ENCODE data around the gene TNIP1. TPM values are rescaled to one million over a fixed set of nuclear protein-coding genes. Genes with fewer than 3 reads are reported as not detected.
A peak's percentile ranks its signal among the peaks of the same experiment; 100 is the strongest.

The TNIP1 gene
- total RNA-seq, 2 experiments from 2014 or later: 388 to 401 TPM

GRCh38 chr5:151026679-151027078 lies 54.2 kb downstream of the TNIP1 start:
- no peaks in the 10 kb centered on the region for H3K9me3 Mint-ChIP-seq
- peak overlapping the region; percentile 5 for H3K27ac Mint-ChIP-seq
- H3K36me3 Mint-ChIP-seq: peaks cover 48% of the 10 kb centered on the region
- peaks cover 18% of the 10 kb centered on the region for H3K4me1 Mint-ChIP-seq (ENCODE audit: low read depth)
- CTCF ChIA-PET: no interaction called here
- H3K4me3 Mint-ChIP-seq: no peak overlapping the region
- POLR2A ChIA-PET: interaction anchor here (1.1 kb wide), 1 partner anchor 52 kb away, joined by 3 read pairs; no protein-coding TSS in a partner anchor
- DNase-seq: no peak
- intact Hi-C loops (cut with micrococcal nuclease): no loop called here
- H3K27me3 Mint-ChIP-seq: no peaks in the 10 kb centered on the region

- intact Hi-C loops (cut with micrococcal nuclease): no loop called here
- ChIA-PET CTCF (interaction anchor here (1.8 kb wide), 1 partner anchor 100 kb away, joined by 5 read pairs; no protein-coding TSS in a partner anchor), POLR2A (interaction anchor here (0.6 kb wide), 1 partner anchor 100 kb away, joined by 4 read pairs; no protein-coding TSS in a partner anchor)
- no peak for DNase-seq
- Mint-ChIP-seq H3K36me3 (peaks cover 43% of the 10 kb centered on the region), H3K27me3 (no peaks in the 10 kb centered on the region), H3K9me3 (no peaks in the 10 kb centered on the region), H3K27ac (peak overlapping the region; percentile 42), H3K4me1 (ENCODE audit: low read depth) (peaks cover 23% of the 10 kb centered on the region), H3K4me3 (no peak overlapping the region)
Observed at GRCh38 chr5:151026088-151026487, 54.7 kb downstream of the TNIP1 start.

DNA sequence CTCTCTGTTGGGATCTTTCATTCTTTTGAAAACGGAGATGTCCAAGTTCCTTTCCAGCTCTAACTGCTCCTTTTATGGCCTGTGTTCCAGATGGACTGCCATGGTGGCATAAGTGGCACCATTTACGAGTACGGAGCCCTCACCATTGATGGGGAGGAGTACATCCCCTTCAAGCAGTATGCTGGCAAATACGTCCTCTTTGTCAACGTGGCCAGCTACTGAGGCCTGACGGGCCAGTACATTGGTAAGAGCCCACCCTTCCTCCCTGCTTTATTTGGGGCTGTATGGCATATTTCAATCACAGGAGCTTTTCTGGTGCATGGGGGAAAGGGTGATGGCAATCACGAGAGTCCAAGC lies 55.6 kb downstream of the TNIP1 start:
- ChIA-PET CTCF (interaction anchor here (1.8 kb wide), 1 partner anchor 101 kb away, joined by 5 read pairs; no protein-coding TSS in a partner anchor), POLR2A (no interaction called here)
- no peak overlapping the region for H3K4me3 Mint-ChIP-seq
- DNase-seq: no peak
- intact Hi-C loops (cut with micrococcal nuclease): no loop called here
- no peak overlapping the region for H3K27ac Mint-ChIP-seq
- H3K9me3 Mint-ChIP-seq: no peaks in the 10 kb centered on the region
- H3K4me1 Mint-ChIP-seq (ENCODE audit: low read depth): peaks cover 27% of the 10 kb centered on the region
- no peaks in the 10 kb centered on the region for H3K27me3 Mint-ChIP-seq
- H3K36me3 Mint-ChIP-seq: peaks cover 35% of the 10 kb centered on the region

GRCh38 chr5:151024440-151025249 lies 56.2 kb downstream of the TNIP1 start:
- Mint-ChIP-seq H3K27me3 (no peaks in the 10 kb centered on the region), H3K27ac (peak overlapping the region; percentile 5), H3K4me1 (ENCODE audit: low read depth) (peaks cover 28% of the 10 kb centered on the region), H3K9me3 (no peaks in the 10 kb centered on the region), H3K36me3 (peaks cover 30% of the 10 kb centered on the region), H3K4me3 (no peak overlapping the region)
- ChIA-PET CTCF (interaction anchor here (1.8 kb wide), 1 partner anchor 102 kb away, joined by 5 read pairs; no protein-coding TSS in a partner anchor), POLR2A (no interaction called here)
- intact Hi-C loops (cut with micrococcal nuclease): no loop called here
- no peak for DNase-seq

GRCh38 chr5:151023651-151024050 lies 57.2 kb downstream of the TNIP1 start:
- Mint-ChIP-seq H3K27me3 (no peaks in the 10 kb centered on the region), H3K4me1 (ENCODE audit: low read depth) (peaks cover 28% of the 10 kb centered on the region), H3K9me3 (no peaks in the 10 kb centered on the region), H3K27ac (no peak overlapping the region), H3K4me3 (no peak overlapping the region), H3K36me3 (peaks cover 20% of the 10 kb centered on the region)
- intact Hi-C loops (cut with micrococcal nuclease): no loop called here
- no peak for DNase-seq
- CTCF ChIA-PET: no interaction called here
- POLR2A ChIA-PET: no interaction called here

GRCh38 chr5:151023047-151023615 lies 57.7 kb downstream of the TNIP1 start:
- CTCF ChIA-PET: no interaction called here
- Mint-ChIP-seq H3K27ac (no peak overlapping the region), H3K4me1 (ENCODE audit: low read depth) (peaks cover 26% of the 10 kb centered on the region), H3K27me3 (no peaks in the 10 kb centered on the region), H3K4me3 (no peak overlapping the region), H3K9me3 (no peaks in the 10 kb centered on the region), H3K36me3 (peaks cover 16% of the 10 kb centered on the region)
- intact Hi-C loops (cut with micrococcal nuclease): no loop called here
- POLR2A ChIA-PET: no interaction called here
- no peak for DNase-seq

DNA sequence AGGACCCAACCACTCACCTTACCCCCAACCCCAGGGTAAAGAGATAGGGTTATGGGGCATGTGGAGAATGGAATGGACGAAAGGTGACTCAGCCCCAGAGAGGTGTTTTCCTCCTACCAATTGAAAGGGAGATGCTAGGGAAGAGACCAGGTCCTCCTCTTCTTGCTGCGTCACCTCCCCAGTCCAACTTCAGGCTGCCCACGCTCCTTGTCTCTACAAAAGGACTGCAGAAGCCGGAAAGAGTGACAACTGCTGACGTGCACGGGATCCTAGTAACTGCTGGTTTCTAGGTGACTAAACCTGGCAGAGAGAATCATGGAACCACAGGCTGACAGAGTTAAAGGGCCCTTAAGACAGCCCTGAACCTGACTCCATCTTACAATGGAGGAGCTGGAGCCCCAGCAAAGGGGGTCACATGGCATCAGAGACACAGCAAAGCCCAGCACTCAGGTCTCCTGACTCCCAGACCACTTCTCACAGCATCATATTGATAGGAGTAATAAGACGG lies 58.3 kb downstream of the TNIP1 start:
- Mint-ChIP-seq H3K4me3 (no peak overlapping the region), H3K27ac (peak overlapping the region; percentile 18), H3K9me3 (no peaks in the 10 kb centered on the region), H3K36me3 (peaks cover 13% of the 10 kb centered on the region), H3K4me1 (ENCODE audit: low read depth) (peaks cover 26% of the 10 kb centered on the region), H3K27me3 (no peaks in the 10 kb centered on the region)
- intact Hi-C loops (cut with micrococcal nuclease): no loop called here
- DNase-seq: peak; percentile 56
- ChIA-PET POLR2A (no interaction called here), CTCF (no interaction called here)

- Mint-ChIP-seq H3K4me1 (ENCODE audit: low read depth) (peaks cover 26% of the 10 kb centered on the region), H3K9me3 (no peaks in the 10 kb centered on the region), H3K27me3 (no peaks in the 10 kb centered on the region), H3K36me3 (peaks cover 9% of the 10 kb centered on the region), H3K27ac (no peak overlapping the region), H3K4me3 (no peak overlapping the region)
- intact Hi-C loops (cut with micrococcal nuclease): no loop called here
- no peak for DNase-seq
- ChIA-PET POLR2A (interaction anchor here (1.1 kb wide), 1 partner anchor 10 kb away, joined by 3 read pairs; no protein-coding TSS in a partner anchor), CTCF (no interaction called here)
Observed at GRCh38 chr5:151021746-151022145, 59.1 kb downstream of the TNIP1 start.

DNA sequence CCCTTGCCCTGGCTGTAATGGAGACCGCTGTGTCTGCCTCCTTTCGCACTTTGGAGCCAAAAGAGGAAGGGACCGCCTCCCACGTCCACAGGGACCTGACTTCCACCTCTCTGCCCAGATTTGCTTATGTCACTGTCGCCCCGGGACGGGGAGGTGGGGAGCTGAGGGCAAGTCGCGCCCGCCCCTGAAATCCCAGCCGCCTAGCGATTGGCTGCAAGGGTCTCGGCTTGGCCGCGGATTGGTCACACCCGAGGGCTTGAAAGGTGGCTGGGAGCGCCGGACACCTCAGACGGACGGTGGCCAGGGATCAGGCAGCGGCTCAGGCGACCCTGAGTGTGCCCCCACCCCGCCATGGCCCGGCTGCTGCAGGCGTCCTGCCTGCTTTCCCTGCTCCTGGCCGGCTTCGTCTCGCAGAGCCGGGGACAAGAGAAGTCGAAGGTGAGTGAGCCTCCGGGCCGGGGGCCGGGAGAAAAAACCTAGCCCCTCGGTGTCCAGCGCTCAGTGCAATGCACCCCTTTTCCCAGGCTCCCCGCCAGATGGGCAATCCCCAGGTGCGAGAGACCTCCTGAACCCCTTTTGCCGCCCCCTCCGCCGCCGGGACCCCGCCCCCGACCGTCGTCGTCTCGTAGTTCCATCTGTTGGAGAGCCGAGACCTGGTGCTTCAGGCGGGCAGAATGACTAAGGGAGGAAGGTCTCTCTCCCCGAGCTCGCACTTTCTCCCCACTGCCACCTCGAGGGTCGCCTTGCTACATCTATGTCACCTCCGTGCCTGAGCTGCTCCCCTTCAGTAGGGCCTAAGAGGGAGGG lies 60.3 kb downstream of the TNIP1 start, which contains the start of gene GPX3:
GPX3 (plus strand) TSS at position 288 of the 807 bp plus-strand sequence; CDS start at position 352, 64 bp downstream.
- Mint-ChIP-seq H3K4me3 (no peak within 1 kb of the TSS), H3K4me1 (ENCODE audit: low read depth) (peaks cover 26% of the 10 kb centered on the region), H3K36me3 (peaks cover 3% of the 10 kb centered on the region), H3K27me3 (no peaks in the 10 kb centered on the region), H3K9me3 (no peaks in the 10 kb centered on the region), H3K27ac (no peak within 1 kb of the TSS)
- intact Hi-C loops (cut with micrococcal nuclease): no loop called here
- ChIA-PET POLR2A (interaction anchor here (1.1 to 1.3 kb wide), 2 partner anchors 8 to 66 kb away, joined by 3 to 4 read pairs; no protein-coding TSS in a partner anchor), CTCF (interaction anchor here (2.0 kb wide), 1 partner anchor 95 kb away, joined by 5 read pairs; no protein-coding TSS in a partner anchor)
- DNase-seq: peak; percentile 44

GRCh38 chr5:151019331-151019730 lies 61.5 kb downstream of the TNIP1 start:
- intact Hi-C loops (cut with micrococcal nuclease): no loop called here
- ChIA-PET POLR2A (interaction anchor here (1.3 kb wide), 1 partner anchor 67 kb away, joined by 4 read pairs; no protein-coding TSS in a partner anchor), CTCF (interaction anchor here (2.0 kb wide), 1 partner anchor 96 kb away, joined by 5 read pairs; no protein-coding TSS in a partner anchor)
- no peak overlapping the region for H3K4me3 Mint-ChIP-seq
- no peaks in the 10 kb centered on the region for H3K27me3 Mint-ChIP-seq
- H3K4me1 Mint-ChIP-seq (ENCODE audit: low read depth): peaks cover 23% of the 10 kb centered on the region
- H3K27ac Mint-ChIP-seq: no peak overlapping the region
- DNase-seq: no peak
- H3K36me3 Mint-ChIP-seq: peaks cover 3% of the 10 kb centered on the region
- H3K9me3 Mint-ChIP-seq: no peaks in the 10 kb centered on the region

- Mint-ChIP-seq H3K36me3 (no peaks in the 10 kb centered on the region), H3K4me3 (no peak overlapping the region), H3K9me3 (no peaks in the 10 kb centered on the region), H3K4me1 (ENCODE audit: low read depth) (peaks cover 23% of the 10 kb centered on the region), H3K27ac (no peak overlapping the region), H3K27me3 (no peaks in the 10 kb centered on the region)
- CTCF ChIA-PET: interaction anchor here (2.0 kb wide), 1 partner anchor 97 kb away, joined by 5 read pairs; no protein-coding TSS in a partner anchor
- intact Hi-C loops (cut with micrococcal nuclease): no loop called here
- POLR2A ChIA-PET: no interaction called here
- no peak for DNase-seq
Observed at GRCh38 chr5:151018846-151019245, 62.0 kb downstream of the TNIP1 start.

Measured in activated CD4-positive, alpha-beta memory T cell treated with anti-CD3 and anti-CD28 coated beads for 36 hours (primary cell).